ENCODE data around the gene SLC25A24. TPM values are rescaled to one million over a fixed set of nuclear protein-coding genes. Genes with fewer than 3 reads are reported as not detected.

Gene SLC25A24
- total RNA-seq, 1 donor from 2014 or later = 55.3 TPM

Other genes starting within 250 kb of the SLC25A24 start
- gene VAV3, start 235.2 kb downstream of the SLC25A24 start, total RNA-seq = 1.9 and 2.6 TPM in 2 replicates
- not detected in 2 replicates for gene NBPF4, start 43.7 kb upstream of the SLC25A24 start, total RNA-seq
- gene NBPF6, start 250.0 kb upstream of the SLC25A24 start, total RNA-seq = not detected in 2 replicates